ENCODE data around the gene PGD.
"Not testable (repeated sequence)": the region's sequence is repeated elsewhere in the genome, so short reads cannot be mapped to it uniquely, and the experiment has no call there.

Gene PGD

DNA sequence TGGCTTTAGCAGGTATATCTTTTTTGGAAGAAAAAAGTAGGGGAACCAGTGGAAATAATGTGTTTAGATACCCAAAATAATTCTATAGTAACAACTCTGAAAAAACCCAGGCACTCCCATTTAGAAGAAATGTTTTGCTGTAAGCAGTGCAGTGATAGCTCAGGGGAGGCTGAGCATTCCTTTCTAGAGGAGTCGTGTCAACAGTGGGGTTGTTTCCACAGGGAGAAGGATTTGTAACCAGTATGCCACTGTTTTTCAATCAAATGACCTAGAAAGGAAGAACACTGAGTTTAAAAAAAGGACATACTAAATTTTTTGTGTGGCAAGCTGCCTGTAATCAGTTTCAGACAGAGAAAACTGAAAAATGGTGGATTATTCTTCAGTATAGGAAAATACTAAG, 2.4 kb downstream of the PGD start:
- H3K27ac ChIP-seq, result no peak overlapping the region
- TF ChIP-seq, protein P1, sequence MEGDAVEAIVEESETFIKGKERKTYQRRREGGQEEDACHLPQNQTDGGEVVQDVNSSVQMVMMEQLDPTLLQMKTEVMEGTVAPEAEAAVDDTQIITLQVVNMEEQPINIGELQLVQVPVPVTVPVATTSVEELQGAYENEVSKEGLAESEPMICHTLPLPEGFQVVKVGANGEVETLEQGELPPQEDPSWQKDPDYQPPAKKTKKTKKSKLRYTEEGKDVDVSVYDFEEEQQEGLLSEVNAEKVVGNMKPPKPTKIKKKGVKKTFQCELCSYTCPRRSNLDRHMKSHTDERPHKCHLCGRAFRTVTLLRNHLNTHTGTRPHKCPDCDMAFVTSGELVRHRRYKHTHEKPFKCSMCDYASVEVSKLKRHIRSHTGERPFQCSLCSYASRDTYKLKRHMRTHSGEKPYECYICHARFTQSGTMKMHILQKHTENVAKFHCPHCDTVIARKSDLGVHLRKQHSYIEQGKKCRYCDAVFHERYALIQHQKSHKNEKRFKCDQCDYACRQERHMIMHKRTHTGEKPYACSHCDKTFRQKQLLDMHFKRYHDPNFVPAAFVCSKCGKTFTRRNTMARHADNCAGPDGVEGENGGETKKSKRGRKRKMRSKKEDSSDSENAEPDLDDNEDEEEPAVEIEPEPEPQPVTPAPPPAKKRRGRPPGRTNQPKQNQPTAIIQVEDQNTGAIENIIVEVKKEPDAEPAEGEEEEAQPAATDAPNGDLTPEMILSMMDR (IDR thresholded peaks at IDR 0.05; ENCODE audit: low read depth, low read length), result no peak
- no peak for DNase-seq
- no peak overlapping the region for H3K4me3 ChIP-seq (ENCODE audit: low read depth, low read length)
- H3K9me3 ChIP-seq (ENCODE audit: severe bottlenecking), result no peaks in the 10 kb centered on the region
- H3K36me3 ChIP-seq, result peaks cover 69% of the 10 kb centered on the region
- H3K27me3 ChIP-seq (ENCODE audit: insufficient read depth, low read depth, severe bottlenecking), result no peaks in the 10 kb centered on the region

DNA sequence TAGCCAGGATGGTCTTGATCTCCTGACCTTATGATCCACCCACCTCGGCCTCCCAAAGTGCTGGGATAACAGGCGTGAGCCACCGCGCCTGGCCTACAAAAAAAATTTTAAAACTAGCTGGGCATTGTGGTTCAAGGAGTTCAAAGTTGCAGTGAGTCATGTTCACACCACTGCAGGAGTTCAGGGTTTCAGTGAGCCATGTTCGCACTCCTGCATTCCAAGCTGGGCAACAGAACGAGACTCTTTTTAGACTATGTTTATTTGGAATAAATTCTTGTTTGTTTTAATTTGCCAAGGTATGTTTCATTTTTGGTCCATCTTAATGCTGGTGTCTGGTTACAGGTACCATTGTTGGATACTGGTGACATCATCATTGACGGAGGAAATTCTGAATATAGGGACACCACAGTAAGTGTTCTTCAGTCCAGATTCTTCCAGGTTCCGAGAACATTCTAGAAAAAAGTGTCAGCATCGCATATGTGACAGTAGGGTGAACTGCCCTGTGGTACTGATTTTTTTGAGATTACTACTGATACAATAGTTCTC, 3.9 kb downstream of the PGD start:
- Histone ChIP-seq H3K4me3 (ENCODE audit: low read depth, low read length) (no peak overlapping the region), H3K27me3 (ENCODE audit: insufficient read depth, low read depth, severe bottlenecking) (no peaks in the 10 kb centered on the region), H3K9me3 (ENCODE audit: severe bottlenecking) (no peaks in the 10 kb centered on the region), H3K27ac (no peak overlapping the region), H3K36me3 (peaks cover 83% of the 10 kb centered on the region)
- TF ChIP-seq, protein P1 (IDR thresholded peaks at IDR 0.05; ENCODE audit: low read depth, low read length), result no peak
- no peak for DNase-seq

- Histone ChIP-seq H3K27ac (no peak overlapping the region), H3K4me3 (ENCODE audit: low read depth, low read length) (no peak overlapping the region), H3K27me3 (ENCODE audit: insufficient read depth, low read depth, severe bottlenecking) (no peaks in the 10 kb centered on the region), H3K9me3 (ENCODE audit: severe bottlenecking) (no peaks in the 10 kb centered on the region), H3K36me3 (peaks cover 98% of the 10 kb centered on the region)
- DNase-seq, result no peak
- TF ChIP-seq, protein P1 (IDR thresholded peaks at IDR 0.05; ENCODE audit: low read depth, low read length), result no peak
Observed at GRCh38 chr1:10407201-10407600, 8.3 kb downstream of the PGD start.

- no peak for DNase-seq
- no peak overlapping the region for H3K27ac ChIP-seq
- H3K27me3 ChIP-seq (ENCODE audit: insufficient read depth, low read depth, severe bottlenecking), result no peaks in the 10 kb centered on the region
- no peaks in the 10 kb centered on the region for H3K9me3 ChIP-seq (ENCODE audit: severe bottlenecking)
- H3K4me3 ChIP-seq (ENCODE audit: low read depth, low read length), result no peak overlapping the region
- peaks cover 97% of the 10 kb centered on the region for H3K36me3 ChIP-seq
- TF ChIP-seq, protein P1 (IDR thresholded peaks at IDR 0.05; ENCODE audit: low read depth, low read length), result no peak
Observed at GRCh38 chr1:10415211-10415930, 16.5 kb downstream of the PGD start.

- not testable (repeated sequence) for DNase-seq; H3K27ac ChIP-seq; H3K27me3 ChIP-seq (ENCODE audit: insufficient read depth, low read depth, severe bottlenecking); H3K9me3 ChIP-seq (ENCODE audit: severe bottlenecking); H3K4me3 ChIP-seq (ENCODE audit: low read depth, low read length)
- H3K36me3 ChIP-seq, result peaks cover 91% of the 10 kb centered on the region
Observed at GRCh38 chr1:10415967-10416366, 17.1 kb downstream of the PGD start.

DNA sequence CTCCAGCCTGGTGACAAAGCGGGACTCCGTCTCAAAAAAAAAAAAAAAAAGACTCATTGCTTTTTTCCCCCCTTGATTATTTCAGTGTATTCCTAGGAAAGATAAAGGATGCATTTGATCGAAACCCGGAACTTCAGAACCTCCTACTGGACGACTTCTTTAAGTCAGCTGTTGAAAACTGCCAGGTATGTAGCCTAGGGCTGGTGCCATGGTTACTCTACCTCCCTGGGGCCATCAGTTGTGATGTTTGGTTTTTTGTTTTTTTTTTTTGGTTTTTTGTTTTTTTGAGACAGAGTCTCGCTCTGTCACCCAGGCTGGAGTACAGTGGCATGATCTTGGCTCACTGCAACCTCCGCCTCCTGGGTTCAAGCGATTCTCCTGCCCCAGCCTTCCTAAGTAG, 19.9 kb downstream of the PGD start:
- H3K4me3 ChIP-seq (ENCODE audit: low read depth, low read length); H3K9me3 ChIP-seq (ENCODE audit: severe bottlenecking); DNase-seq; H3K27me3 ChIP-seq (ENCODE audit: insufficient read depth, low read depth, severe bottlenecking): not testable (repeated sequence)
- Histone ChIP-seq H3K36me3 (peaks cover 72% of the 10 kb centered on the region), H3K27ac (peak overlapping the region; percentile 66; the same call in 1 of the 2 replicates)

- peaks cover 66% of the 10 kb centered on the region for H3K36me3 ChIP-seq
- H3K27ac ChIP-seq, result peak overlapping the region; percentile 66
- no peaks in the 10 kb centered on the region for H3K27me3 ChIP-seq (ENCODE audit: insufficient read depth, low read depth, severe bottlenecking)
Observed at GRCh38 chr1:10419351-10419750, 20.5 kb downstream of the PGD start.

More at GRCh38 chr1:10419351-10419750, 20.5 kb downstream of the PGD start:
- H3K9me3 ChIP-seq (ENCODE audit: severe bottlenecking), result no peaks in the 10 kb centered on the region
- TF ChIP-seq, protein P1 (IDR thresholded peaks at IDR 0.05; ENCODE audit: low read depth, low read length), result peak; percentile 21; the same call in 1 of the 2 replicates
- no peak overlapping the region for H3K4me3 ChIP-seq (ENCODE audit: low read depth, low read length)
- peak; percentile 59 for DNase-seq

Measured in WERI-Rb-1 (cell line).